Muscle of leg (tissue), 11 donors: ENCODE measurements around the gene NLGN1. TPM values are rescaled to one million over a fixed set of nuclear protein-coding genes. Genes with fewer than 3 reads are reported as not detected.
A peak's percentile ranks its signal among the peaks of the same experiment; 100 is the strongest.
"Not testable (repeated sequence)": the region's sequence is repeated elsewhere in the genome, so short reads cannot be mapped to it uniquely, and the experiment has no call there.

Source experiments
- DNase-seq: peaks from one replicate; pipeline ENCODE4 v3.0.0; 2013
- H3K27ac ChIP-seq: one replicate; pipeline ENCODE4 v1.5.1; 2013; ENCODE audit warnings: mild to moderate bottlenecking, low read length, control low read depth
- H3K27me3 ChIP-seq: one replicate; pipeline ENCODE4 v1.6.1; 2013; ENCODE audit warnings: low read length; ENCODE audit not compliant: control insufficient read depth, insufficient read depth
- H3K36me3 ChIP-seq: one replicate; pipeline ENCODE4 v1.6.1; 2013; ENCODE audit warnings: low read length; ENCODE audit not compliant: control insufficient read depth, insufficient read depth
- H3K4me1 ChIP-seq: one replicate; pipeline ENCODE4 v1.6.1; 2013; ENCODE audit warnings: low read length; ENCODE audit not compliant: control insufficient read depth, insufficient read depth
- H3K4me3 ChIP-seq: one replicate; pipeline ENCODE4 v1.5.1; 2013; ENCODE audit warnings: low read length, control low read depth
- H3K9me3 ChIP-seq: replicated peaks from 2 replicates; pipeline ENCODE4 v1.6.1; 2013; ENCODE audit warnings: low read depth, low read length; ENCODE audit not compliant: control insufficient read depth
- WGBS: methylation state at CpG from one replicate; pipeline ENCODE4 v1.1.5; 2013; ENCODE audit warnings: missing lambda C conversion rate; ENCODE audit not compliant: insufficient coverage; 5-methylcytosine and 5-hydroxymethylcytosine counted together
- polyA plus RNA-seq, 8 donors: library from polyadenylated mRNA; unstranded; fragments of 120-200 nt; gene quantifications; one replicate each; pipeline versions ENCODE4 v1.2.1 to v1.2.3, GENCODE V29; 2013; ENCODE audit warnings: inconsistent platforms in 1 of 8, low replicate concordance in 1 of 8; ENCODE audit not compliant: insufficient read length in 8 of 8, insufficient read depth in 1 of 8
- total RNA-seq: library from RNA; stranded (reverse); fragments of 120-200 nt; gene quantifications from one replicate; pipeline ENCODE4 v1.2.4, GENCODE V29; 2013

NLGN1 gene
- total and polyA plus RNA-seq, 9 donors: 0.95 to 8.5 (median 2.7) TPM

DNA sequence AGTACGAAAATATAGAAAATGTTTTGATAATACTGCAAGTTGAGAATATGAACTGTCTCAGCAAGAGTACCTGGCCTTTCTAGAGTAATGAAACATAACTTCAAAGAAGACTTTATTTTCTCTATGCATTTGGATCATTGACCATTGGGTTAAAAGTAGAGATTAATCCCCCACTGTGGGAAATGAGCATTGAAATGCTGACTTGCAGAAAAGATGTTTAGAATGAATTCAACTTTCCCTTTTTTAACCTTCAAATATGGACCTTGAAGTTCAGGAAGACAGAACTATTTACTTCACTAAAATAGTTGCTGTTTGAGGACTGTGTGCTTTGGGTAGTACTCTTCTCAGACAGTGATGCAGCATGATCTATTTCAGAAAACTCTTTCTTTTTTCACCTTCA, 75.7 kb downstream of the NLGN1 start:
- Histone ChIP-seq H3K36me3 (no peaks in the 10 kb centered on the region), H3K9me3 (peaks cover 2% of the 10 kb centered on the region), H3K27me3 (no peaks in the 10 kb centered on the region), H3K4me3 (no peak overlapping the region), H3K4me1 (no peaks in the 10 kb centered on the region), H3K27ac (no peak overlapping the region)
- DNase-seq: no peak
- WGBS: no CpG with 5 or more reads among the region's 1 CpG

DNA sequence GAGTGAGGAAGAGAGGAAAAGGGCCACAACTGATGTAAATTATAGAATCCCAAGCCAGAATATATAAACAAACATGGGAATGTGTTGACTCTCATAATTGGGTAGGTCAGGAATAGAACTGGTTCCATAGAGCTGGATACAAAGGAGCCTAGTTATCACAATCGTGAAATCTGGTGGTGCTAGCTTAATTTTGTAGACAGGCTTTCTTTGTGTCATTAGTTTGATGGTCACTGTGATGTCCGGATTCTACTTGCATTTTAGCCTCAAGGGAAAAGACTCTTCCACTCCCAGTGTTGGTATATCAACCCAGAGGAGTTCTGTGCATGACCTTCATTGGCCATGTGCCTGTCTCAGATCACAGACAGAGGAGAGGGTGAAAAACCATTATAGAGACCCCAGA, 81.8 kb downstream of the NLGN1 start:
- Histone ChIP-seq H3K4me3 (no peak overlapping the region), H3K27ac (no peak overlapping the region), H3K4me1 (no peaks in the 10 kb centered on the region), H3K36me3 (no peaks in the 10 kb centered on the region), H3K27me3 (no peaks in the 10 kb centered on the region), H3K9me3 (peaks cover 2% of the 10 kb centered on the region)
- DNase-seq: no peak
- no CpG with 5 or more reads among the region's 2 CpGs for WGBS

DNA sequence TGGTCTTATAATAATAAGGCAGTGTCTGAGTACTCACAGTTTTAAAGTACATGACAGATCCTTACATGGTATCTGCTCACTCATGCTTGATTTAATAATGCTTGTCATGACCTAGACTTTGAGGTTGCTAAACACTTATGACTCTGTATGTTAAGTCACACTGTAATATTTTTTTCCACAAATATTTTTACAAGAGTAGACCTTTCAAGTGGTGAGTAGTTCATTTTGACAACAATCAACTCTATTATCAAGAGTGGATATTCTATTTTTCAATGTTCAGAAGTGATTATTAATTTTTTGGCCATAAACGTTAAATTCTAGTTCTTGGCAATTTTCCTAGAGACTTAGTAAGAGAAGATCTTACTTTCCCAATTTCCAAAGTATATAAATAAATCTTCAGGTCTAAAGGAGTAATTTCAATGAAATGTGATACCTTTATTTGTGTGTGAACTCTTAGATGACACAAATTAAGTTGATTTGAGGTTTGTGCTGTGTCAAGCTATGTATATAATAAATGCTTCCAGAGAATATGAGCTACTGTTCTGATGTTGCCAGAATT, 104.5 kb downstream of the NLGN1 start:
- WGBS: no CpG with 5 or more reads among the region's 1 CpG

DNA sequence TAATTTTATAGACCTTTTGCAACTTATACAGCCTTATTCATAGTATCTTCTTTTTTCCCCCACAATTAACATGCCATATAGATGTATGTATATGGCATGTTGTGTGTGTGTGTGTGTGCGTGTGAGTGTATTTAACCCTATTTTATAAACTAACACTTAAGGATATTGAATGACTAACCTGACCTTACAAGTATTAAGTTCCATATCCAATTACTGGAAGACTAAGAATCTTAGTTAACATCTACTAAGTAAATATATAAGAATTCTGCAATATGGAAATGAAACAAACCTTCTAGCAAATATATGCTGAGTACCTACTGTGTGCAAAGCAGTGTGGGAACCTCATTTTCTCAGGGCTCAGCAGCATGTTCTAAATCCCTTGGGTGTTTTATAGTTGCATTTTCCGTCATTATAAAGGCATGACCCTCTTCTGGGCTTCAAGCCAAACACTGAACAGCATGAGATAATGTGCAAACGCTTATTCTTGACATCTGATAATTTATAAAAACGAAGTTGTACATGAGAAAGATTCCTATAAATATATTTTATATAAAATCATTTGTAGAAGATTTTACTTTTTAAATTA, 105.5 kb downstream of the NLGN1 start:
- Histone ChIP-seq H3K9me3 (no peaks in the 10 kb centered on the region), H3K4me3 (no peak overlapping the region), H3K27me3 (no peaks in the 10 kb centered on the region), H3K4me1 (no peaks in the 10 kb centered on the region), H3K36me3 (no peaks in the 10 kb centered on the region), H3K27ac (no peak overlapping the region)
- peak; percentile 87 for DNase-seq
- WGBS: no CpG with 5 or more reads among the region's 4 CpGs

More for the DNA sequence above, 104.5 kb downstream of the NLGN1 start:
- Histone ChIP-seq H3K36me3 (no peaks in the 10 kb centered on the region), H3K4me3 (no peak overlapping the region), H3K4me1 (no peaks in the 10 kb centered on the region), H3K27ac (no peak overlapping the region), H3K27me3 (no peaks in the 10 kb centered on the region), H3K9me3 (no peaks in the 10 kb centered on the region)
- no peak for DNase-seq

DNA sequence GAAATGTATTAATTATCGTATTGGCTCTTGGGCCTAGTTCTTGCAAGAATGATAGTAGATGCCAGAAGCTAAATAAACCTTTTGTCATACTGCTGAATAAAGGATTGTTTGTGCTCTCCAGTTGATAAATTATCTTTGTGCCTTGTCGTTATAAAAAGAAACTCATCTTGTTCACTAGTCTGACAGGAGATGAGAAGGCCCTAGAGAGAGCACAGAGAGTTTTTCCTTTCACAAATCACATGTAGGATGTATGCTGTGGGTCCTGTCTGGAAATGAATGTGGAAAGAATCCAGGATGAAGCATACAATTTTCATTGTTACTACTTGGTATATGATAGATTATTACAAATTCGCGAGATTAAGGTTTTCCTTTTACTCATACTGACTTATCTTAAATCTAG, 113.0 kb downstream of the NLGN1 start:
- Histone ChIP-seq H3K4me3 (no peak overlapping the region), H3K4me1 (no peaks in the 10 kb centered on the region), H3K9me3 (no peaks in the 10 kb centered on the region), H3K27ac (no peak overlapping the region), H3K27me3 (no peaks in the 10 kb centered on the region), H3K36me3 (no peaks in the 10 kb centered on the region)
- WGBS: no CpG with 5 or more reads among the region's 4 CpGs
- no peak for DNase-seq

DNA sequence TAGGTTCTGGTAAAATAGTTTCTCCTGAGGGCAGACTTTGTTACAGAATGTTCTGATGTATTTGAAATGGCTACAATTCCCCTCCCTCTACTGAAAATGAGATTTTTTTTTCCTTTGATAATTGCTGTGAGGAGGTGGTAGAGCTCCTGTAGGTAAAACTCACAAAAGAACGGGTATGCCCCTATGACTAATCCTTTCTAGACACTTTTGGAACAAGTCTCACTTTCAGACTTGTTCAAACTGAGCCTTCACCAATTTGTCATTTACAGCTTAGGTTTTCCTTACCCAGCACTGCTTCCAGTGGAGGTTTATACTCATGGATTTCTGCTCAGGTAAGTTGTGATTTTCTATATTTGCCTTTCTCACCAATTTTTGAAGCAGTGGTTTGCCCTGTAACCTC, 115.6 kb downstream of the NLGN1 start:
- Histone ChIP-seq H3K27me3 (no peaks in the 10 kb centered on the region), H3K9me3 (no peaks in the 10 kb centered on the region), H3K4me3 (no peak overlapping the region), H3K36me3 (no peaks in the 10 kb centered on the region), H3K27ac (no peak overlapping the region), H3K4me1 (no peaks in the 10 kb centered on the region)
- WGBS: no CpG with 5 or more reads among the region's 1 CpG
- DNase-seq: no peak

DNA sequence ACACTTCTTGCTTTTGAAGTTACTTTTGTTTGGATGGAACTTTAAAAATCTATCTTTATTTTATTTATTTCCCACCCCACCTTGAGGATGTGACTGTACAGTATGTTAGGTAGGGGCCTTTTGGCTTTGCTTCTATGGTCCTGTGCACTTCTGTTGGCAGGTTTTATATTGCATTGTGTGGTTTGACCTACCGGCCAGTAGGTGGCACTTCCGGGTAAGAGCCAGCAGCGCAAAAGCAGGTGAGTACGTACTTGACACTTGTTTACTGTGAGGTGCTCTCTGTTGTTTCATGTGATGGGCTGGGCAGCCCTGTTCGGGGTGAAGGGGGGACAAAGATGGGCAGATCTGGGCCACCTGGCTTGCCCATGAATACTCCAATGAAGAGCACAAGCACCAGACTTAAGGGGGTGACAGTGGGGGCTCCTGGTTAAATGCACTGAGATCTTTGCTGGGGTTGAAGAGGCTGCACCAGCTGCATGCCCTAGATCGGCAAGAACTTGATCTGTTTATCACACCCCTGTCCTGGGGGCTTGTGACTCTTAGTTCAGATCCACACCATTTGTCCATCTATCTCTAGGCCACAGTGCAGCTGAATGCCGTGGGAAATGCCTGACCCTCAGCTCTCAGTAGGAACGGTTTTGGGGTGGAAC, 131.6 kb downstream of the NLGN1 start:
- peaks cover 12% of the 10 kb centered on the region for H3K9me3 ChIP-seq
- H3K4me3 ChIP-seq: no peak overlapping the region
- no peak for DNase-seq
- H3K36me3 ChIP-seq: no peaks in the 10 kb centered on the region
- WGBS: 85% methylated on average over 4 of the region's 8 CpGs
- no peaks in the 10 kb centered on the region for H3K4me1 ChIP-seq
- no peak overlapping the region for H3K27ac ChIP-seq
- no peaks in the 10 kb centered on the region for H3K27me3 ChIP-seq

DNA sequence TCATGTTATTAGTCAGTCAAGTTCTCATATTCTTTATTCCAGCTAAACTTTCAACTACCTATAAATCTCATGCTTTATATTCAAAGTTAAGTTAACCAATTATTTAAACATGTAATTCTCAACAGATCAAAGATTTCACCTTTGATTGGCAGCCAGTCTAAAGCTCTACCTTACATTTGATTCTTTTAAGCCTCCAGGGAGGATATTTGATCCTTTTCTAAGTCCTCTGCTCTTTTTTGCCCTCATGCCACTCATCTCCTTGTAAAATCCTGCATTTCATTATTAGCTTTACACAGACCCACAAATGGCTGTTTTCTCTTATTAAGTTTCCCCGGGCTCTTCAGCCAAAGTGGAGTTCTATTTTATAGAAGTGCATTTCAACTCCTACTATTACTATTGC, 134.1 kb downstream of the NLGN1 start:
- Histone ChIP-seq H3K27me3 (no peaks in the 10 kb centered on the region), H3K27ac (no peak overlapping the region), H3K9me3 (peaks cover 8% of the 10 kb centered on the region), H3K4me1 (no peaks in the 10 kb centered on the region), H3K36me3 (no peaks in the 10 kb centered on the region), H3K4me3 (no peak overlapping the region)
- WGBS: no CpG with 5 or more reads among the region's 1 CpG
- DNase-seq: no peak

DNA sequence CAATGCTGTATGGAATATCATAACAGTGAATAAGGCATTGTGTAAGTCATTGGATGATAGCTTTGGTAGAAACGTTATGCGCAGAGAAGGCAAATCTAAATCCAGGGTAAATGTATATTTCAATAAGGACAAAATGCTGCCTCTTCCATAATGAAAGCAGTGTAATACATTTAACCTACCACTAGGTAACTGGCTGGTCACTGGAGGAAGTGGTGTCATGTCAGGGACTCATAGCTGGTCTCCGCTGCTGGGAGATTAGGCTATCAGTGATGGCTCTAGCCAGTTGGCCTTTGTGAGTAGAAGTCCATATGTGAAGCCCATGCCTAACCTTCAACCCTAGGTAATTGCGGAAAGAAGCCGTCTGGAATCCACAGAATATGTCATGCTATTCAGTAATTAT, 140.9 kb downstream of the NLGN1 start:
- H3K36me3 ChIP-seq: no peaks in the 10 kb centered on the region
- no peaks in the 10 kb centered on the region for H3K27me3 ChIP-seq
- WGBS: no CpG with 5 or more reads among the region's 5 CpGs
- H3K4me3 ChIP-seq: no peak overlapping the region
- no peaks in the 10 kb centered on the region for H3K9me3 ChIP-seq
- H3K4me1 ChIP-seq: no peaks in the 10 kb centered on the region
- H3K27ac ChIP-seq: no peak overlapping the region
- no peak for DNase-seq

DNA sequence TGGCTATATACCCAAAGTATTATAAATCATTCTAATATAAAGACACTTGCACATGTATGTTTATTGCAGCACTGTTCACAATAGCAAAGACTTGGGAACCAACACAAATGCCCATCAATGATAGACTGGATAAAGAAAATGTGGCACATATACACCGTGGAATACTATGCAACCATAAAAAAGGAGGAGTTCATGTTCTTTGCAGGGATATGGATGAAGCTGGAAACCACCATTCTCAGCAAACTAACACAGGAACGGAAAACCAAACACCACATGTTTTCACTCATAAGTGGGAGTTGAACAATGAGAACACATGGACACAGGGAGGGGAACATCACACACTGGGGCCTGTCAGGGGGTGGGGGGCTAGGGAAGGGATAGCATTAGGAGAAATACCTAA, 148.0 kb downstream of the NLGN1 start:
- H3K4me1 ChIP-seq, H3K9me3 ChIP-seq, DNase-seq, H3K36me3 ChIP-seq, H3K27ac ChIP-seq, H3K4me3 ChIP-seq, H3K27me3 ChIP-seq: not testable (repeated sequence)
- no CpG with 5 or more reads among the region's 2 CpGs for WGBS
